T-cell (primary cell): ENCODE data around the gene RPL27A. TPM values are rescaled to one million over a fixed set of nuclear protein-coding genes. Genes with fewer than 3 reads are reported as not detected.
A peak's percentile ranks its signal among the peaks of the same experiment; 100 is the strongest.

ENCODE experiments used
- ATAC-seq, 4 experiments: fragments of 200-7000 bp in 3 of 4; fragments of 150-1000 bp in 1 of 4; cut with Tn5 transposase; replicated peaks in 1 of 4; 1 replicate in 3 of 4; 2 replicates in 1 of 4; pipeline ENCODE4 v1.10.0; 2021; ENCODE audit warnings: moderate library complexity in 3 of 4, mild to moderate bottlenecking in 2 of 4, moderate number of reproducible peaks in 1 of 4
- CTCF ChIA-PET, 2 donors: fragments of 300-600 bp; sonication (Branson Sonifier 250); formaldehyde crosslinking; loops; one replicate each; lab custom pipeline; 2022; ENCODE audit warnings: antibody characterized with exemption in 2 of 2; lab: Charles Lee
- POLR2A ChIA-PET, 2 donors: fragments of 300-600 bp; sonication (Branson Sonifier 250); formaldehyde crosslinking; loops; one replicate each; lab custom pipeline; 2022; ENCODE audit warnings: antibody characterized with exemption in 2 of 2; lab: Charles Lee
- DNase-seq, 35 experiments: peaks; one replicate each; pipeline versions ENCODE4 v3.0.0 to v3.0.0-alpha.2; 2013 to 2023
- H3K27ac ChIP-seq: one replicate; pipeline ENCODE4 v1.5.1; 2013; ENCODE audit warnings: low read length
- H3K27me3 ChIP-seq, 2 experiments: replicated peaks in 1 of 2; 1 replicate in 1 of 2; 2 replicates in 1 of 2; pipeline versions ENCODE4 v1.6.1 to v1.7.0; 2013; ENCODE audit warnings: low read length in 1 of 2, mixed read lengths in 1 of 2; ENCODE audit not compliant: control insufficient read depth in 2 of 2, insufficient read depth in 2 of 2; ENCODE audit errors: extremely low read depth in 1 of 2
- H3K36me3 ChIP-seq, 2 donors: 1 replicate in 1 of 2; 2 replicates in 1 of 2; pipeline versions ENCODE4 v1.6.1 to v1.7.0; 2013; ENCODE audit warnings: low read length in 1 of 2; ENCODE audit not compliant: control insufficient read depth in 2 of 2, insufficient read depth in 1 of 2; ENCODE audit errors: extremely low read depth in 1 of 2
- H3K4me1 ChIP-seq, 2 experiments: 1 replicate in 1 of 2; 2 replicates in 1 of 2; pipeline versions ENCODE4 v1.6.1 to v1.7.0; 2013; ENCODE audit warnings: low read length in 2 of 2, mixed read lengths in 1 of 2; ENCODE audit not compliant: insufficient read depth in 2 of 2, control insufficient read depth in 1 of 2; ENCODE audit errors: extremely low read depth in 1 of 2
- H3K4me3 ChIP-seq, 2 donors: 1 replicate in 1 of 2; 2 replicates in 1 of 2; pipeline versions ENCODE4 v1.5.1 to v1.7.0; 2013; ENCODE audit warnings: mild to moderate bottlenecking in 2 of 2, low read length in 1 of 2, moderate library complexity in 1 of 2; ENCODE audit not compliant: control insufficient read depth in 1 of 2; ENCODE audit errors: extremely low read depth in 1 of 2
- H3K9me3 ChIP-seq: 2 replicates; pipeline ENCODE4 v1.7.0; 2013
- H3K27ac Mint-ChIP-seq, 2 donors: one replicate each; pipeline ENCODE4 v1.8.0; 2020 to 2021; ENCODE audit warnings: mild to moderate bottlenecking in 2 of 2, mixed read lengths in 2 of 2
- H3K27me3 Mint-ChIP-seq, 2 donors: one replicate each; pipeline ENCODE4 v1.8.0; 2021 to 2022; ENCODE audit warnings: mixed read lengths in 2 of 2
- H3K36me3 Mint-ChIP-seq: one replicate; pipeline ENCODE4 v1.8.0; 2021; ENCODE audit warnings: mixed read lengths
- H3K4me1 Mint-ChIP-seq, 3 donors: one replicate each; pipeline ENCODE4 v1.8.0; 2020 to 2022; ENCODE audit warnings: mixed read lengths in 3 of 3, mild to moderate bottlenecking in 1 of 3
- H3K4me3 Mint-ChIP-seq, 3 donors: one replicate each; pipeline ENCODE4 v1.8.0; 2020 to 2022; ENCODE audit warnings: mild to moderate bottlenecking in 3 of 3, mixed read lengths in 3 of 3, moderate library complexity in 3 of 3
- H3K9me3 Mint-ChIP-seq, 3 donors: one replicate each; pipeline ENCODE4 v1.8.0; 2020 to 2022; ENCODE audit warnings: mixed read lengths in 3 of 3
- WGBS: methylation state at CpG from one replicate; pipeline ENCODE4 v1.1.5; 2013; ENCODE audit warnings: missing lambda C conversion rate; ENCODE audit not compliant: insufficient coverage; 5-methylcytosine and 5-hydroxymethylcytosine counted together
- total RNA-seq, 35 experiments: library from RNA in 6 of 35; stranded (reverse) in 6 of 35; fragments of 120-200 nt in 1 of 35; gene quantifications; one replicate each; pipeline versions ENCODE4 v1.2.1 to v1.2.4 and lab custom pipeline; 2013 to 2026

The RPL27A gene
- total RNA-seq, 5 donors from 2014 or later (not counting 1 experiment from before 2014, with no cell fraction given) = 1,339 to 2,234 (median 1,487) TPM

GRCh38 chr11:8688414-8689362 lies 6.1 kb downstream of the RPL27A start:
- H3K9me3 Mint-ChIP-seq = no peaks in the 10 kb centered on the region
- Histone ChIP-seq H3K27me3 (no peaks in the 10 kb centered on the region), H3K9me3 (no peaks in the 10 kb centered on the region), H3K36me3 (peaks cover 4 to 27% of the 10 kb centered on the region in 2 donors), H3K4me3 (peak overlapping the region; percentile 88 to 96), H3K4me1 (peaks cover 23 to 30% of the 10 kb centered on the region in 2 experiments), H3K27ac (peak overlapping the region; percentile 84)
- CTCF ChIA-PET = interaction anchor here (0.5 to 0.7 kb wide), 4 partner anchors 9 to 1184 kb away, joined by 3 read pairs; partner anchors contain the start of gene LMO1 (in 1 of the 2)
- ATAC-seq = peak; percentile 85 to 94 (median 88)
- peak overlapping the region; percentile 94 to 96 (median 96) for H3K4me3 Mint-ChIP-seq
- WGBS = 0% methylated on average over 50 of the region's 56 CpGs
- H3K4me1 Mint-ChIP-seq = peaks cover 43 to 50% (median 48%) of the 10 kb centered on the region in 3 donors
- DNase-seq = peak; percentile 36 to 83 (median 62)
- POLR2A ChIA-PET = interaction anchor here in 1 of 2 donors (0.5 to 1.2 kb wide), 2 partner anchors 702 to 1994 kb away, joined by 3 to 9 read pairs; partner anchors contain the start of gene EIF3F
- peaks cover 20% of the 10 kb centered on the region for H3K36me3 Mint-ChIP-seq
- peak overlapping the region; percentile 97 to 98 for H3K27ac Mint-ChIP-seq
- H3K27me3 Mint-ChIP-seq = no peaks in the 10 kb centered on the region

DNA sequence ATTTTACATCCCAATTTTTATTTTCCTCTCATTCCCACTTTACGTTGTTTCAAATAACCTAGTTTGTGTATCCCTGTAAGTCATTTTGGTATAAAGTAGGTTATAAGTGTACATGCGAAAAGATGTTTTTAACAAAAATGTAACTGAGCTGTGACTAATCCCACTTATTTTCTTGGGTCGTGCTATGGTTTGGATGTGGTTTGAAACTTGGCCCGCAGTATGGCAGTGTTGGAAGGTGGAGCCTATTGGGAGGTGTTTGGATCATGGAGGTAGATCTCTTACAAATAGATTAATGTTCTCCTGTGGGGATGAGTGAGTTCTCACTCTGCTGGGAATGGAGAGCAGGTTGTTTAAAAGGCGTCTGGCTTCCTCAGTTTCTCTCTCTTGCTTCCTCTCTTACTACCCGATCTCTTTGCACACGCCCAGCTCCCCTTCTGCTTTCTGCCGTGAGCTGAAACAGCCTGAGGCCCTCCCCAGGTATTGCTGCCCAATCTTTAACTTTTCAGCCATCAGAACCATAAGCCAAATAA lies 7.2 kb downstream of the RPL27A start:
- POLR2A ChIA-PET = interaction anchor here in 1 of 2 donors (1.2 kb wide), 1 partner anchor 703 kb away, joined by 9 read pairs; the partner anchor contains the start of gene EIF3F
- DNase-seq = no peak
- 96% methylated on average over 4 of the region's 8 CpGs for WGBS
- Mint-ChIP-seq H3K27ac (peak overlapping the region; percentile 97 to 98), H3K4me3 (peak overlapping the region; percentile 94 to 96 (median 96)), H3K36me3 (peaks cover 16% of the 10 kb centered on the region), H3K27me3 (no peaks in the 10 kb centered on the region), H3K9me3 (no peaks in the 10 kb centered on the region), H3K4me1 (peaks cover 35 to 38% (median 37%) of the 10 kb centered on the region in 3 donors)
- H3K4me1 ChIP-seq = peaks cover 14 to 21% of the 10 kb centered on the region in 2 experiments
- no peaks in the 10 kb centered on the region for H3K27me3 ChIP-seq
- H3K27ac ChIP-seq = no peak overlapping the region
- H3K4me3 ChIP-seq = no peak overlapping the region
- H3K9me3 ChIP-seq = no peaks in the 10 kb centered on the region
- CTCF ChIA-PET = interaction anchor here in 1 of 2 donors (0.6 to 0.7 kb wide), 2 partner anchors 61 to 704 kb away, joined by 3 to 4 read pairs; no protein-coding TSS in a partner anchor
- peaks cover 4 to 18% of the 10 kb centered on the region in 2 donors for H3K36me3 ChIP-seq
- ATAC-seq = no peak

- Mint-ChIP-seq H3K4me3 (peak overlapping the region; percentile 94 to 96 (median 96)), H3K9me3 (no peaks in the 10 kb centered on the region), H3K4me1 (peaks cover 28 to 30% (median 29%) of the 10 kb centered on the region in 3 donors), H3K27ac (peak overlapping the region in 1 of 2 donors; percentile 97), H3K36me3 (peaks cover 10% of the 10 kb centered on the region), H3K27me3 (no peaks in the 10 kb centered on the region)
- Histone ChIP-seq H3K27me3 (no peaks in the 10 kb centered on the region), H3K4me3 (no peak overlapping the region), H3K27ac (no peak overlapping the region), H3K9me3 (no peaks in the 10 kb centered on the region), H3K4me1 (peaks cover 10 to 14% of the 10 kb centered on the region in 2 experiments), H3K36me3 (peaks cover 0 to 9% of the 10 kb centered on the region in 2 donors)
- ATAC-seq (no peak), DNase-seq (no peak)
- no CpG with 5 or more reads among the region's 4 CpGs for WGBS
- CTCF ChIA-PET = no interaction called here
- POLR2A ChIA-PET = interaction anchor here (0.5 to 1.3 kb wide), 2 partner anchors 9 to 1570 kb away, joined by 7 to 8 read pairs; partner anchors contain the start of genes RPL27A (in 1 of the 2) and TRIM66 (in 1 of the 2)
These were observed 8.1 kb downstream of the RPL27A start for GRCh38 chr11:8690374-8691342.

DNA sequence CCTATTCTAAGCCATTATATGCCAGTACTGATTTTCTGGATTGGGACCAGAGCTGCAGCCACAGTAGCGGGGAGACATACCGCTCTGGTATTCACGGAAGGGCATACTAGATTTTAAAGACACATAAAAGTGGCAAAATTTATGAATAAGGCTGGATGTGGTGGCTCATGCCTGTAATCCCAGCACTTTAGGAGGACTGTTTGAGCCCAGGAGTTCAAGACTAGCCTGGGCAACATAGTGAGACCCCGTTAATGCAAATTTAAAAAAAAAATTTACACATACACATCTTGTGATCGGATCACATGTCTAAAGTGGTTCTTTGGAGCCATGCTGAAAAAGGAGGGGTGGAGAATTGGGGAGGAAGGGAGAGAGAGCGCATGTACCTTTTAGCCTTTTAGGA lies 9.0 kb downstream of the RPL27A start:
- no peak for ATAC-seq
- ChIA-PET CTCF (no interaction called here), POLR2A (interaction anchor here (0.5 to 1.3 kb wide), 2 partner anchors 9 to 1569 kb away, joined by 7 to 8 read pairs; partner anchors contain the start of genes RPL27A (in 1 of the 2) and TRIM66 (in 1 of the 2))
- no peak overlapping the region for H3K27ac Mint-ChIP-seq
- H3K4me3 Mint-ChIP-seq = no peak overlapping the region
- H3K27me3 ChIP-seq = no peaks in the 10 kb centered on the region
- peaks cover 28 to 29% (median 28%) of the 10 kb centered on the region in 3 donors for H3K4me1 Mint-ChIP-seq
- no peaks in the 10 kb centered on the region for H3K36me3 ChIP-seq
- H3K4me3 ChIP-seq = no peak overlapping the region
- no peak for DNase-seq
- no peaks in the 10 kb centered on the region for H3K27me3 Mint-ChIP-seq
- 96% methylated on average over 4 of the region's 6 CpGs for WGBS
- H3K4me1 ChIP-seq = peaks cover 10 to 14% of the 10 kb centered on the region in 2 experiments
- peaks cover 13% of the 10 kb centered on the region for H3K36me3 Mint-ChIP-seq
- H3K9me3 ChIP-seq = no peaks in the 10 kb centered on the region
- H3K9me3 Mint-ChIP-seq = no peaks in the 10 kb centered on the region
- H3K27ac ChIP-seq = no peak overlapping the region

DNA sequence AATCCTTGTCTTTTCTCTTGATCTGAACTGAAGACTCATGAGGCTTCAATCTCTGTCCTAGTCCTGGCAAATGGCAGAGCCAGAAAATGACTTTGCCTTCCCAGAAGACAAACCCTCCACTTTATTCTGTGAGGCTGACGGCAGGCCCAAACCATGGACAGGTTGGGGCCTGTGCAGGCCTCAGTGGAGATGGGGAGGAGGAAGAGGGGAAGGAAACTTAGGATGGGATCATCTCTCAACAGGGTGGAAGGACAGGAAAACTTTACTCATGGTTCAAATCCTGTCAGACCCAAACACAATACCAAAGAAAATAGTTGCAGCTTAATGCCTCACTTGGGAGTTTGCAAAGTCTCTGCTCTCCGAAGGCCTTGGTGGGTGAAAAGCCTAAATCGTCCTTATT lies 9.8 kb downstream of the RPL27A start:
- H3K36me3 Mint-ChIP-seq = peaks cover 13% of the 10 kb centered on the region
- no peak overlapping the region for H3K4me3 ChIP-seq
- peaks cover 10 to 13% of the 10 kb centered on the region in 2 experiments for H3K4me1 ChIP-seq
- no peak overlapping the region for H3K27ac ChIP-seq
- no peaks in the 10 kb centered on the region for H3K9me3 ChIP-seq
- ChIA-PET CTCF (no interaction called here), POLR2A (no interaction called here)
- peaks cover 24 to 28% (median 25%) of the 10 kb centered on the region in 3 donors for H3K4me1 Mint-ChIP-seq
- no peak overlapping the region for H3K27ac Mint-ChIP-seq
- no peaks in the 10 kb centered on the region for H3K9me3 Mint-ChIP-seq
- 100% methylated on average over 1 of the region's 3 CpGs for WGBS
- ATAC-seq = no peak
- H3K27me3 ChIP-seq = no peaks in the 10 kb centered on the region
- H3K4me3 Mint-ChIP-seq = no peak overlapping the region
- no peak for DNase-seq
- H3K27me3 Mint-ChIP-seq = no peaks in the 10 kb centered on the region
- H3K36me3 ChIP-seq = no peaks in the 10 kb centered on the region
